Measurements from ENCODE around the gene SFSWAP.
"Not testable (repeated sequence)": the region's sequence is repeated elsewhere in the genome, so short reads cannot be mapped to it uniquely, and the experiment has no call there.

Gene SFSWAP

GRCh38 chr12:131680392-131681256 is 30.3 kb upstream of the SFSWAP start:
- DNase-seq, result not testable (repeated sequence)

GRCh38 chr12:131681257-131681620 is 29.7 kb upstream of the SFSWAP start:
- DNase-seq, result no peak

- not testable (repeated sequence) for DNase-seq
These were observed 29.0 kb upstream of the SFSWAP start for GRCh38 chr12:131681746-131682509.

- DNase-seq, result no peak
These were observed 28.4 kb upstream of the SFSWAP start for GRCh38 chr12:131682510-131682895.

GRCh38 chr12:131683266-131684014 is 27.4 kb upstream of the SFSWAP start:
- no peak for DNase-seq

GRCh38 chr12:131684015-131684725 is 26.7 kb upstream of the SFSWAP start:
- no peak for DNase-seq

- DNase-seq, result no peak
These were observed 23.4 kb upstream of the SFSWAP start for GRCh38 chr12:131687346-131688125.

GRCh38 chr12:131688131-131688844 is 22.6 kb upstream of the SFSWAP start:
- no peak for DNase-seq

- DNase-seq, result no peak
These were observed 22.1 kb upstream of the SFSWAP start for GRCh38 chr12:131688845-131689154.

GRCh38 chr12:131690320-131690719 is 20.6 kb upstream of the SFSWAP start:
- DNase-seq, result no peak

- DNase-seq, result no peak
These were observed 18.5 kb upstream of the SFSWAP start for GRCh38 chr12:131692431-131692830.

GRCh38 chr12:131693149-131693548 is 17.7 kb upstream of the SFSWAP start:
- no peak for DNase-seq

- DNase-seq, result no peak
These were observed 16.6 kb upstream of the SFSWAP start for GRCh38 chr12:131694116-131694838.

GRCh38 chr12:131695968-131696367 is 14.9 kb upstream of the SFSWAP start:
- DNase-seq, result no peak

- DNase-seq, result no peak
These were observed 12.6 kb upstream of the SFSWAP start for GRCh38 chr12:131698286-131698685.

GRCh38 chr12:131699434-131699833 is 11.5 kb upstream of the SFSWAP start:
- no peak for DNase-seq

GRCh38 chr12:131700271-131700670 is 10.6 kb upstream of the SFSWAP start:
- DNase-seq, result no peak

GRCh38 chr12:131701705-131702572 is 9.0 kb upstream of the SFSWAP start:
- DNase-seq, result no peak

GRCh38 chr12:131702573-131702877 is 8.4 kb upstream of the SFSWAP start:
- DNase-seq, result no peak

- no peak for DNase-seq
These were observed 7.7 kb upstream of the SFSWAP start for GRCh38 chr12:131703161-131703560.

Measured in CD4-positive, alpha-beta T cell treated with Interferon gamma for 1 hour (primary cell).